Thoracic aorta (tissue), 2 donors: ENCODE results near the gene SREBF1. TPM values are rescaled to one million over a fixed set of nuclear protein-coding genes. Genes with fewer than 3 reads are reported as not detected.

Experiments
- ATAC-seq: fragments of 150-250 bp; one replicate; pipeline ENCODE4 v1.8.0; 2017; ENCODE audit warnings: low read depth; ENCODE audit not compliant: insufficient number of reproducible peaks, low FRiP score
- DNase-seq: peaks from one replicate; pipeline ENCODE4 v3.0.0-alpha.2; 2020; ENCODE audit warnings: low spot score
- H3K27ac ChIP-seq, 2 donors: fragments of 200-600 bp; sonication (generic); 1 replicate in 1 of 2; 2 replicates in 1 of 2; pipeline ENCODE4 v1.5.1; 2016; ENCODE audit warnings: mild to moderate bottlenecking in 2 of 2, moderate library complexity in 2 of 2
- H3K27me3 ChIP-seq: fragments of 200-600 bp; sonication (generic); replicated peaks from 2 replicates; pipeline ENCODE4 v1.6.0; 2016; ENCODE audit warnings: mild to moderate bottlenecking; ENCODE audit not compliant: insufficient read depth
- H3K36me3 ChIP-seq: fragments of 200-600 bp; sonication (generic); one replicate; pipeline ENCODE4 v1.5.1; 2016
- H3K4me1 ChIP-seq, 2 donors: fragments of 200-600 bp; sonication (generic); 1 replicate in 1 of 2; 2 replicates in 1 of 2; pipeline versions ENCODE4 v1.5.1 to v1.6.0; 2016; ENCODE audit warnings: low read depth in 2 of 2, mild to moderate bottlenecking in 1 of 2; ENCODE audit not compliant: control insufficient read depth in 1 of 2
- H3K4me3 ChIP-seq: fragments of 200-600 bp; sonication (generic); 2 replicates; pipeline ENCODE4 v1.5.1; 2016; ENCODE audit warnings: mild to moderate bottlenecking
- H3K9me3 ChIP-seq: fragments of 200-600 bp; sonication (generic); 2 replicates; pipeline ENCODE4 v1.5.1; 2016
- CTCF ChIP-seq: fragments of 200-600 bp; sonication (generic); IDR thresholded peaks from one replicate; pipeline ENCODE4 v1.5.1; 2019; ENCODE audit warnings: antibody characterized with exemption
- total RNA-seq, 2 donors: library from RNA; depleted of rRNA; stranded (reverse); fragments of >200 nt; gene quantifications; one replicate each; pipeline versions ENCODE4 v1.1.0 to v1.2.3, GENCODE V29; 2016

The SREBF1 gene
- total RNA-seq, 2 donors from 2014 or later, result 56.2 to 64.2 TPM

- Histone ChIP-seq H3K4me1 (peaks cover 23 to 31% of the 10 kb centered on the region in 2 donors), H3K27ac (peak overlapping the region; percentile 49)
Observed at GRCh38 chr17:17849845-17850373, 13.1 kb upstream of the SREBF1 start.

GRCh38 chr17:17849147-17849820 lies 12.5 kb upstream of the SREBF1 start:
- Histone ChIP-seq H3K27ac (peak overlapping the region; percentile 49), H3K27me3 (no peaks in the 10 kb centered on the region), H3K36me3 (peaks cover 5% of the 10 kb centered on the region), H3K4me3 (no peak overlapping the region), H3K4me1 (peaks cover 20 to 26% of the 10 kb centered on the region in 2 donors), H3K9me3 (no peaks in the 10 kb centered on the region)
- ATAC-seq (peak; percentile 47), DNase-seq (peak; percentile 35)
- TF ChIP-seq CTCF, result no peak

More at GRCh38 chr17:17849845-17850373, 13.1 kb upstream of the SREBF1 start:
- DNase-seq (no peak), ATAC-seq (no peak)
- peak; percentile 15 for TF ChIP-seq CTCF
- peaks cover 5% of the 10 kb centered on the region for H3K36me3 ChIP-seq
- no peak overlapping the region for H3K4me3 ChIP-seq
- no peaks in the 10 kb centered on the region for H3K9me3 ChIP-seq
- no peaks in the 10 kb centered on the region for H3K27me3 ChIP-seq

- no peaks in the 10 kb centered on the region for H3K9me3 ChIP-seq
- ATAC-seq (no peak), DNase-seq (no peak)
- peak overlapping the region; percentile 49 for H3K27ac ChIP-seq
- no peaks in the 10 kb centered on the region for H3K27me3 ChIP-seq
- H3K36me3 ChIP-seq, result peaks cover 5% of the 10 kb centered on the region
- TF ChIP-seq CTCF, result no peak
- peaks cover 20 to 26% of the 10 kb centered on the region in 2 donors for H3K4me1 ChIP-seq
- H3K4me3 ChIP-seq, result no peak overlapping the region
Observed at GRCh38 chr17:17848311-17849082, 11.7 kb upstream of the SREBF1 start.

GRCh38 chr17:17847726-17848125 lies 10.9 kb upstream of the SREBF1 start:
- peaks cover 20 to 26% of the 10 kb centered on the region in 2 donors for H3K4me1 ChIP-seq
- no peaks in the 10 kb centered on the region for H3K9me3 ChIP-seq
- peaks cover 5% of the 10 kb centered on the region for H3K36me3 ChIP-seq
- TF ChIP-seq CTCF, result no peak
- ATAC-seq (no peak), DNase-seq (no peak)
- no peak overlapping the region for H3K27ac ChIP-seq
- no peak overlapping the region for H3K4me3 ChIP-seq
- no peaks in the 10 kb centered on the region for H3K27me3 ChIP-seq

GRCh38 chr17:17847118-17847689 lies 10.4 kb upstream of the SREBF1 start:
- no peak for ATAC-seq
- DNase-seq, result no peak
- TF ChIP-seq CTCF, result no peak
- no peaks in the 10 kb centered on the region for H3K9me3 ChIP-seq
- H3K4me3 ChIP-seq, result no peak overlapping the region
- no peaks in the 10 kb centered on the region for H3K27me3 ChIP-seq
- H3K27ac ChIP-seq, result no peak overlapping the region
- H3K36me3 ChIP-seq, result peaks cover 5% of the 10 kb centered on the region
- H3K4me1 ChIP-seq, result peaks cover 20 to 30% of the 10 kb centered on the region in 2 donors
